Kidney epithelial cell (primary cell): Measurements from ENCODE around the gene OR4F6. TPM values are rescaled to one million over a fixed set of nuclear protein-coding genes. Genes with fewer than 3 reads are reported as not detected.

Experiments
- DNase-seq: peaks from one replicate; pipeline ENCODE4 v3.0.0-alpha.2; 2010; ENCODE audit warnings: low read depth
- H3K27me3 ChIP-seq: 2 replicates; pipeline ENCODE4 v1.6.0; 2011; ENCODE audit warnings: low read length; ENCODE audit not compliant: control insufficient read depth, insufficient read depth
- H3K36me3 ChIP-seq: 2 replicates; pipeline ENCODE4 v1.5.1; 2011; ENCODE audit warnings: low read length; ENCODE audit not compliant: control insufficient read depth, insufficient read depth
- H3K4me3 ChIP-seq: 2 replicates; pipeline ENCODE4 v1.5.1; 2011; ENCODE audit warnings: low read depth, mild to moderate bottlenecking, control low read depth, low read length
- total RNA-seq: library from RNA; depleted of rRNA; stranded (reverse); fragments of >200 nt; gene quantifications from 2 replicates; pipeline ENCODE4 v1.2.3, GENCODE V29; 2015
- TF ChIP-seq, protein P1 (sequence below): IDR thresholded peaks from 2 replicates; pipeline ENCODE4 v1.5.1; 2011; ENCODE audit warnings: mild to moderate bottlenecking, moderate library complexity, low read length, control low read depth, inconsistent platforms; ENCODE audit not compliant: insufficient read depth, poor library complexity, severe bottlenecking

The OR4F6 gene
- total RNA-seq, 1 donor from 2014 or later, result not detected

DNA sequence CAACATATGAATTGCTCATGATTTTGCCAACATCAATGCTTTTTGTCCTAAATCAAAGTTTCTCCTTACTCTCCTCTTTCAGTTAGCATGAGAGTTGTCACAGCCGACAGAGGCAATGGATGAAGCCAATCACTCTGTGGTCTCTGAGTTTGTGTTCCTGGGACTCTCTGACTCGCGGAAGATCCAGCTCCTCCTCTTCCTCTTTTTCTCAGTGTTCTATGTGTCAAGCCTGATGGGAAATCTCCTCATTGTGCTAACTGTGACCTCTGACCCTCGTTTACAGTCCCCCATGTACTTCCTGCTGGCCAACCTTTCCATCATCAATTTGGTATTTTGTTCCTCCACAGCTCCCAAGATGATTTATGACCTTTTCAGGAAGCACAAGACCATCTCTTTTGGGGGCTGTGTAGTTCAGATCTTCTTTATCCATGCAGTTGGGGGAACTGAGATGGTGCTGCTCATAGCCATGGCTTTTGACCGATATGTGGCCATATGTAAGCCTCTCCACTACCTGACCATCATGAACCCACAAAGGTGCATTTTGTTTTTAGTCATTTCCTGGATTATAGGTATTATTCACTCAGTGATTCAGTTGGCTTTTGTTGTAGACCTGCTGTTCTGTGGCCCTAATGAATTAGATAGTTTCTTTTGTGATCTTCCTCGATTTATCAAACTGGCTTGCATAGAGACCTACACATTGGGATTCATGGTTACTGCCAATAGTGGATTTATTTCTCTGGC, 2.5 kb downstream of the OR4F6 start:
- H3K4me3 ChIP-seq, result no peak overlapping the region
- DNase-seq, result no peak
- no peaks in the 10 kb centered on the region for H3K36me3 ChIP-seq
- TF ChIP-seq, protein P1, sequence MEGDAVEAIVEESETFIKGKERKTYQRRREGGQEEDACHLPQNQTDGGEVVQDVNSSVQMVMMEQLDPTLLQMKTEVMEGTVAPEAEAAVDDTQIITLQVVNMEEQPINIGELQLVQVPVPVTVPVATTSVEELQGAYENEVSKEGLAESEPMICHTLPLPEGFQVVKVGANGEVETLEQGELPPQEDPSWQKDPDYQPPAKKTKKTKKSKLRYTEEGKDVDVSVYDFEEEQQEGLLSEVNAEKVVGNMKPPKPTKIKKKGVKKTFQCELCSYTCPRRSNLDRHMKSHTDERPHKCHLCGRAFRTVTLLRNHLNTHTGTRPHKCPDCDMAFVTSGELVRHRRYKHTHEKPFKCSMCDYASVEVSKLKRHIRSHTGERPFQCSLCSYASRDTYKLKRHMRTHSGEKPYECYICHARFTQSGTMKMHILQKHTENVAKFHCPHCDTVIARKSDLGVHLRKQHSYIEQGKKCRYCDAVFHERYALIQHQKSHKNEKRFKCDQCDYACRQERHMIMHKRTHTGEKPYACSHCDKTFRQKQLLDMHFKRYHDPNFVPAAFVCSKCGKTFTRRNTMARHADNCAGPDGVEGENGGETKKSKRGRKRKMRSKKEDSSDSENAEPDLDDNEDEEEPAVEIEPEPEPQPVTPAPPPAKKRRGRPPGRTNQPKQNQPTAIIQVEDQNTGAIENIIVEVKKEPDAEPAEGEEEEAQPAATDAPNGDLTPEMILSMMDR, result no peak
- H3K27me3 ChIP-seq, result no peaks in the 10 kb centered on the region

DNA sequence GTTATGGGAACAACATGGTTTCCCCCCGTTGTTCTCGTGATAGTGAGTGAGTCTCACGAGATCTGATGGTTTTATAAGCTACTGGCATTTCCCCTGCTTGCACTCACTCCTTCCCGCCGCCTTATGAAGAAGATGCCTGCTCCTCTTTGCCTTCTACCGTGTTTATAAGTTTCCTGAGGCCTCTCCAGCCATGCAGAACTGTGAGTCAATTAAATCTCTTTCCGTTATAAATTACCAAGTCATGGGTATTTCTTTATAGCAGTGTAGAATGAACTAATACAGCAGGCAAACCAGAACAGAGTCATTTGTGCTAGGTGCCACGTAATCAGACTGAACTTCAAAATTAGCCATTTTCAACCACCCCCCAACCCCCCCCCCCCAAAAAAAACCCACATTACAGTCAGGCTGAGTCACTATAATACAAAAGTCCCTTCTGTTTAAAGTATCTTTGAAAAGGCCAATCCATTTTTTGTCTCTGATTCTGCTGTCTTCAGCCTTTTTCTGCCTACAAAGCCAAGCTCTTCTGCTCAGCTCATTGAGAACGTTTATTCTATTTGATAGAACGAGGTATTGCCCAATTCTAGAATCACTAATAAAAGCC, 4.1 kb downstream of the OR4F6 start:
- Histone ChIP-seq H3K27me3 (no peaks in the 10 kb centered on the region), H3K4me3 (no peak overlapping the region), H3K36me3 (no peaks in the 10 kb centered on the region)
- TF ChIP-seq, protein P1, result no peak
- DNase-seq, result peak; percentile 79

DNA sequence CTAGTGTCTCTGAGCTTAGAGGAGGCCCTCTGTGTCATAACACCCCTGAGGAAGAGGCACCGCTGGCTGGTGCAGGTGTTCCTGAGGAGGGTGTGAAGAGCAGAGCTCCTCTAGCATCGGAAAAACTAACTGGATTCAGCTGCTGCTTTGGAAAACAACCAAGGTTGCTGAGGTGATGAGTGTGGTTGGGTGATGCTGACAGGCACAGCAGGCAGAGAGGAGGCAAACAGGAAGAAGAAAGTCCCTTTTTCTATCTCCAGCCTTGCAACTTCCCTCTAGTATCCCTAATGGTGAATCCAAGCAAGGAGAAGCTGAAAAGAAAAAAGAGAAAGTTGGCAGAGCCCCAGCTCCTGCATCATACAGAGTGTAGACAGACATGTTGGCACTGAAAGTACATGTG, 4.9 kb downstream of the OR4F6 start:
- H3K27me3 ChIP-seq, result no peaks in the 10 kb centered on the region
- TF ChIP-seq, protein P1, result no peak
- H3K4me3 ChIP-seq, result no peak overlapping the region
- peak; percentile 50 for DNase-seq
- H3K36me3 ChIP-seq, result no peaks in the 10 kb centered on the region

DNA sequence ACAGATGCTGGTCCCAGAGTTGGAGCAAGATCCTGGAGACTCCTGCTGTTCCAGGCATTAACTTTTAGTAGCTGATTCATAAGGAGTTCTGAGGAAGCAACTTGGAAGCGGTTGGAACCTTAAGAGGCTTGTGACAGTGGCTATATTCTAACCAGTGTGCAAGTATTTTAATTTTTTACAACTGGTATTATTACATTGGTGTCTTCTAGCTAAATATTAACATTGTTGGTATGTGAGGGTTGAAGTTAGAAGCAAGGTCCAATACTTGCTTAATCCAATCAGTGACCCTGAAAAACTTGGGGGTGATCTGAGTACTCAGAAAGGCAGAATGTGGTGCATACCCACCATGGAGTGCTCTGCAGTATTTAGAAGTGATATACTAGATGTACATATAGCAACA, 7.1 kb downstream of the OR4F6 start:
- no peak for DNase-seq
- Histone ChIP-seq H3K36me3 (no peaks in the 10 kb centered on the region), H3K27me3 (no peaks in the 10 kb centered on the region), H3K4me3 (no peak overlapping the region)
- TF ChIP-seq, protein P1, result no peak

DNA sequence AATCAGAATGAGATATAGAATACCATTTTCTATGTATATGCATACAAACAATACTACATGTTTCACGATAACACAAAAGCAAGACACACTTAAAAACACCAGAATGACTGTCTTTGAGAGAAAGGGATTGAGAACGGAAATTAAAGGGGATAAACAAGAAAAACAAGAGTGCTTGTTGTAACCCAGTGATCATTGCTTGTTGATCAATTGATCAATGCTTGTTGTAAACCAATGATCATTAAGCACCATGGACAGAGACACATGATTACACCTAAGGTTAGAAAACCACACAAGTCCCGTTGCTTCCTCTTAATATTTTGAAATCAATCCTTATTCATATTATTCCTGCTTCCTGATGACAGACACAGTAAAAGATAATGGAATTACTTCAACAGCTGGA, 7.6 kb downstream of the OR4F6 start:
- Histone ChIP-seq H3K27me3 (no peaks in the 10 kb centered on the region), H3K36me3 (no peaks in the 10 kb centered on the region), H3K4me3 (no peak overlapping the region)
- TF ChIP-seq, protein P1, result no peak
- no peak for DNase-seq
